Gastrocnemius medialis (tissue), 4 donors: ENCODE results near the gene GNG7. TPM values are rescaled to one million over a fixed set of nuclear protein-coding genes. Genes with fewer than 3 reads are reported as not detected.

Experiments
- ATAC-seq, 2 donors: fragments of 150-250 bp; one replicate each; pipeline ENCODE4 v1.9.1; 2016
- DNase-seq, 2 donors: peaks; one replicate each; pipeline ENCODE4 v3.0.0-alpha.2; 2019
- H3K27ac ChIP-seq, 4 donors: fragments of 200-600 bp; sonication (generic); 1 replicate in 1 of 4; 2 replicates in 3 of 4; pipeline ENCODE4 v1.5.1; 2016 to 2018; ENCODE audit warnings: mild to moderate bottlenecking in 2 of 4, moderate library complexity in 1 of 4
- H3K27me3 ChIP-seq, 3 donors: fragments of 200-600 bp; sonication (generic) in 2 of 3; 1 replicate in 1 of 3; 2 replicates in 2 of 3; pipeline versions ENCODE4 v1.5.1 to v1.6.0; 2016 to 2019; ENCODE audit warnings: mild to moderate bottlenecking in 1 of 3, moderate library complexity in 1 of 3
- H3K36me3 ChIP-seq, 2 donors: fragments of 200-600 bp; sonication (generic) in 1 of 2; one replicate each; pipeline ENCODE4 v1.5.1; 2017 to 2018
- H3K4me1 ChIP-seq, 2 donors: fragments of 200-600 bp; sonication (generic) in 1 of 2; one replicate each; pipeline ENCODE4 v1.5.1; 2016 to 2017; ENCODE audit warnings: mild to moderate bottlenecking in 2 of 2
- H3K4me3 ChIP-seq, 4 donors: fragments of 200-600 bp; sonication (generic) in 3 of 4; 1 replicate in 1 of 4; 2 replicates in 3 of 4; pipeline ENCODE4 v1.5.1; 2016 to 2019; ENCODE audit warnings: mild to moderate bottlenecking in 2 of 4
- H3K9me3 ChIP-seq, 3 donors: fragments of 200-600 bp; sonication (generic) in 2 of 3; 1 replicate in 1 of 3; 2 replicates in 2 of 3; pipeline ENCODE4 v1.5.1; 2016 to 2019
- CTCF ChIP-seq, 5 experiments: fragments of 450-650 bp in 3 of 5; fragments of 200-600 bp in 2 of 5; sonication (generic) in 2 of 5; IDR thresholded peaks in 4 of 5; conservative IDR thresholded peaks in 1 of 5; 1 replicate in 4 of 5; 2 replicates in 1 of 5; pipeline ENCODE4 v1.5.1; 2016 to 2019; ENCODE audit warnings: antibody characterized with exemption in 5 of 5, mild to moderate bottlenecking in 3 of 5, moderate library complexity in 3 of 5
- POLR2A ChIP-seq, 2 donors: fragments of 450-650 bp; IDR thresholded peaks; one replicate each; pipeline ENCODE4 v1.6.1; 2017; ENCODE audit warnings: antibody characterized with exemption in 2 of 2, mild to moderate bottlenecking in 2 of 2, moderate library complexity in 2 of 2
- in situ Hi-C, 4 donors: fragments of 200-750 bp; cut with MboI; loops; one replicate each; pipeline versions ENCODE4 v1.15.0 to v1.8.0; 2017; ENCODE audit warnings: low sequenced_read_pairs in 4 of 4
- intact Hi-C: fragments of 100-400 bp; cut with DNase I; formaldehyde crosslinking; loops from one replicate; pipeline ENCODE4 v1.15.1; 2023; ENCODE audit warnings: low total_unique reads
- total RNA-seq, 4 donors: library from RNA; depleted of rRNA; stranded (reverse); fragments of >200 nt; gene quantifications; one replicate each; pipeline versions ENCODE4 v1.1.0 to v1.2.3, GENCODE V29; 2016

GNG7 gene
- total RNA-seq, 4 donors from 2014 or later, result 0.46 to 1.1 (median 0.62) TPM

- H3K27me3 ChIP-seq, result no peaks in the 10 kb centered on the region
- no peak for DNase-seq
- intact Hi-C loops, result no loop called here
- H3K4me3 ChIP-seq, result no peak overlapping the region
- ATAC-seq, result no peak
- H3K27ac ChIP-seq, result no peak overlapping the region
- no peaks in the 10 kb centered on the region for H3K36me3 ChIP-seq
- in situ Hi-C loops, result no loop called here
- no peaks in the 10 kb centered on the region for H3K9me3 ChIP-seq
- TF ChIP-seq POLR2A (IDR thresholded peaks at IDR 0.05), result no peak
- TF ChIP-seq CTCF (IDR thresholded peaks at IDR 0.05 in 4 of 5, conservative IDR thresholded peaks at IDR 0.05 in 1 of 5), result no peak
- no peaks in the 10 kb centered on the region for H3K4me1 ChIP-seq
Observed at GRCh38 chr19:2592824-2593223, 109.7 kb downstream of the GNG7 start.

- no peak for ATAC-seq
- Histone ChIP-seq H3K27ac (no peak overlapping the region), H3K4me1 (peaks cover 0 to 3% of the 10 kb centered on the region in 2 donors), H3K9me3 (no peaks in the 10 kb centered on the region), H3K36me3 (no peaks in the 10 kb centered on the region), H3K4me3 (no peak overlapping the region), H3K27me3 (no peaks in the 10 kb centered on the region)
- TF ChIP-seq POLR2A (IDR thresholded peaks at IDR 0.05) (no peak), CTCF (IDR thresholded peaks at IDR 0.05 in 4 of 5, conservative IDR thresholded peaks at IDR 0.05 in 1 of 5) (no peak)
- intact Hi-C loops, result no loop called here
- DNase-seq, result no peak
- in situ Hi-C loops, result no loop called here
Observed at GRCh38 chr19:2591537-2592291, 110.8 kb downstream of the GNG7 start.

- no peaks in the 10 kb centered on the region for H3K9me3 ChIP-seq
- DNase-seq (no peak), ATAC-seq (no peak)
- intact Hi-C loops, result no loop called here
- no peak overlapping the region for H3K27ac ChIP-seq
- no peak overlapping the region for H3K4me3 ChIP-seq
- in situ Hi-C loops, result no loop called here
- peaks cover 0 to 3% of the 10 kb centered on the region in 2 donors for H3K4me1 ChIP-seq
- no peaks in the 10 kb centered on the region for H3K27me3 ChIP-seq
- TF ChIP-seq POLR2A (IDR thresholded peaks at IDR 0.05), result no peak
- TF ChIP-seq CTCF (IDR thresholded peaks at IDR 0.05 in 4 of 5, conservative IDR thresholded peaks at IDR 0.05 in 1 of 5), result no peak
- no peaks in the 10 kb centered on the region for H3K36me3 ChIP-seq
Observed at GRCh38 chr19:2590630-2591399, 111.7 kb downstream of the GNG7 start.

- intact Hi-C loops (no loop called here), in situ Hi-C loops (loop anchor here in 2 of 4 donors (10.0 kb wide), 1 partner anchor 125 kb away; no protein-coding TSS in a partner anchor)
- Histone ChIP-seq H3K9me3 (no peaks in the 10 kb centered on the region), H3K27ac (no peak overlapping the region), H3K4me3 (no peak overlapping the region), H3K4me1 (peaks cover 0 to 3% of the 10 kb centered on the region in 2 donors), H3K36me3 (no peaks in the 10 kb centered on the region), H3K27me3 (no peaks in the 10 kb centered on the region)
- TF ChIP-seq CTCF (IDR thresholded peaks at IDR 0.05 in 4 of 5, conservative IDR thresholded peaks at IDR 0.05 in 1 of 5), result no peak
- TF ChIP-seq POLR2A (IDR thresholded peaks at IDR 0.05), result no peak
- DNase-seq (no peak), ATAC-seq (no peak)
Observed at GRCh38 chr19:2589441-2589840, 113.1 kb downstream of the GNG7 start.
